Fibroblast of villous mesenchyme (primary cell): ENCODE data around the gene VPS39. TPM values are rescaled to one million over a fixed set of nuclear protein-coding genes. Genes with fewer than 3 reads are reported as not detected.

ENCODE experiments used
- DNase-seq: peaks from one replicate; pipeline ENCODE4 v3.0.0-alpha.2; 2010; ENCODE audit warnings: low read depth
- H3K4me3 ChIP-seq: 2 replicates; pipeline ENCODE4 v1.5.1; 2011; ENCODE audit warnings: low read depth, mild to moderate bottlenecking, low read length
- total RNA-seq: library from RNA; depleted of rRNA; stranded (reverse); fragments of >200 nt; gene quantifications from 2 replicates; pipeline ENCODE4 v1.2.3, GENCODE V29; 2012
- TF ChIP-seq, protein P1 (sequence below): IDR thresholded peaks from 2 replicates; pipeline ENCODE4 v1.5.1; 2012; ENCODE audit warnings: low read depth, mild to moderate bottlenecking, low read length; ENCODE audit not compliant: insufficient read depth

VPS39 gene
- total RNA-seq, 1 donor, result 70.4 TPM

DNA sequence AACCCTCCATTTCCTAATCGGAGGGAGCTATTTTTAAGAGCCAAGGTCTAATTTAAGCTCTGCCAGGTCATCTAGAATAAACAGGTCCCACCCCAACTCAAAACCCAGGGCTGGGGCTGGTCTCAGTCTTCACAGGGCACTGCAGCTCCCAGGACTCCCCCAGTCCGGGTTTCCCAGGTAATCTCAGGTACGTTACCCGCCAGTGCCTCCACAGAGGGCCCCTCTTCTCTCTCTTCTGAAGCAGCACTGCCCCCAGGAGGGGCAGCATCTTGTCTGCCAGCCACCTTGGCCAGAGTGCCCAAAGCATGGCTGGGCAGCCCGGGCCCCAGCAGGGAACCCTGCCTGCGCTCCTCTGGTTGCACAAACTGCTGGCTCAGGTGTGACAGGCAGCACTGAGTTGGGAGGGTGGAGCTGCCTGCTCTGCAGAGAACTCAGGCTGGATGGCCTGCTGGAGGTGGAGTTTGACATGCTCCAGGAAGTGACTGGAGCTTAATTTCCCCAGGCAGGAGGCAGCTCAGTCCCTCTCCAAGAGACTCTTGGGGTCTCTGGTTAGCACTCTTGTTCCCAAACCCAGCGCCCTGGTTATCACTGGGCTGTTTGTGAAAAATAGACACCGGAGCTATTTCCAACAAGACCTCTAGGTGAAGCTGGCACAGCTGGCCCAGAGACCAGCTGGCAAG is 51.7 kb downstream of the VPS39 start, which contains the start of gene PLA2G4F:
PLA2G4F (minus strand) TSS at position 394 of the 680 bp plus-strand sequence; CDS start at position 307, 87 bp downstream.
- TF ChIP-seq, protein P1, sequence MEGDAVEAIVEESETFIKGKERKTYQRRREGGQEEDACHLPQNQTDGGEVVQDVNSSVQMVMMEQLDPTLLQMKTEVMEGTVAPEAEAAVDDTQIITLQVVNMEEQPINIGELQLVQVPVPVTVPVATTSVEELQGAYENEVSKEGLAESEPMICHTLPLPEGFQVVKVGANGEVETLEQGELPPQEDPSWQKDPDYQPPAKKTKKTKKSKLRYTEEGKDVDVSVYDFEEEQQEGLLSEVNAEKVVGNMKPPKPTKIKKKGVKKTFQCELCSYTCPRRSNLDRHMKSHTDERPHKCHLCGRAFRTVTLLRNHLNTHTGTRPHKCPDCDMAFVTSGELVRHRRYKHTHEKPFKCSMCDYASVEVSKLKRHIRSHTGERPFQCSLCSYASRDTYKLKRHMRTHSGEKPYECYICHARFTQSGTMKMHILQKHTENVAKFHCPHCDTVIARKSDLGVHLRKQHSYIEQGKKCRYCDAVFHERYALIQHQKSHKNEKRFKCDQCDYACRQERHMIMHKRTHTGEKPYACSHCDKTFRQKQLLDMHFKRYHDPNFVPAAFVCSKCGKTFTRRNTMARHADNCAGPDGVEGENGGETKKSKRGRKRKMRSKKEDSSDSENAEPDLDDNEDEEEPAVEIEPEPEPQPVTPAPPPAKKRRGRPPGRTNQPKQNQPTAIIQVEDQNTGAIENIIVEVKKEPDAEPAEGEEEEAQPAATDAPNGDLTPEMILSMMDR, result no peak
- no peak within 1 kb of the TSS for H3K4me3 ChIP-seq
- DNase-seq, result no peak

DNA sequence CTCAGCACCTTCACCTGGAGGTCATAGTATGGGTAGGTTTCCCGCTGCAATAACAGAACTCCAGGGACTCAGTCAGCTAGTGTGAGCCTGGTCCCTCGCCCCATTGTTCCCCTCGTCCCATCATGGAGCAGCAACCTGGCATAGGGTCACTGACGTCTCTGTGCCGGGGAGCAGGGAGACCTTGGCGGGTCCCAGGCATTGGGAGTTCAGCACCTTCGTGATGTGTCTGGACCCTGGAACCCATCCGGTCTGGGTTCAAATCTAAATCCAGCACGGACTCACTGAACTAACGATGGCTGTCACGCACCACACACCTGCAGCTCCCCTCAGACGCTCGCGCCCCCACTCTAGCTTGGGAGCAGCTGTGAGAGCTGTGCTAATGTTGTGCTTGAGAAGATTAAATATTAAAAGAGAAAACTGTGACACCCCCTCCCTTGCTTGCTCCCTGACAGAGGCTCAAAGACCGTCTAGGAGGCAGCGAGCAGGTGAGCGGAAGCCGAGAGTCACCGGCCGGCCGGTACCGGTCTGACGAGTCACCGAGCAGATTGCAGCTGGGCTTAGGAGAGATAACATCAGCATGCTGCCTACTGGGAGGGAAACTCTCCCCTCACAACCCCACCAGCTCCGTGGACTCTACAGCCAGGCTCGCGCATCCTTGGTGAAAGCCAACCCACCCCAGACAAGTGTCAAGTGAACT is 52.4 kb downstream of the VPS39 start:
- TF ChIP-seq, protein P1, result no peak
- no peak overlapping the region for H3K4me3 ChIP-seq
- DNase-seq, result no peak

DNA sequence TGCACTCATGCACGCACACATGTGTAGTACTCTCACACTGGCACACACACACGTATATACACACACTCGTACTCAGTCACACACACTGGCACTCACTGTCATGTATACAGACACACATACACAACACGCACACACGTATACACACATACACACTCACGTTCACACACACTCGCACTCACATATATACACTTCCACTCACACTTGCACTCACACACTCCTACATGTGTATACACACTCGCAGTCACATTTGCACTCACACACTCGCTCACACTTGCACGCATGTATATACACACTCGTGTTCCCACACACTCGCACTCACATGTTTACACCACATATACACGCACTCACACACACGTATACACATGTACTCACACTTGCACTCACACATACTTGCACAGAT is 53.1 kb downstream of the VPS39 start:
- no peak for DNase-seq
- H3K4me3 ChIP-seq, result no peak overlapping the region
- TF ChIP-seq, protein P1, result no peak

DNA sequence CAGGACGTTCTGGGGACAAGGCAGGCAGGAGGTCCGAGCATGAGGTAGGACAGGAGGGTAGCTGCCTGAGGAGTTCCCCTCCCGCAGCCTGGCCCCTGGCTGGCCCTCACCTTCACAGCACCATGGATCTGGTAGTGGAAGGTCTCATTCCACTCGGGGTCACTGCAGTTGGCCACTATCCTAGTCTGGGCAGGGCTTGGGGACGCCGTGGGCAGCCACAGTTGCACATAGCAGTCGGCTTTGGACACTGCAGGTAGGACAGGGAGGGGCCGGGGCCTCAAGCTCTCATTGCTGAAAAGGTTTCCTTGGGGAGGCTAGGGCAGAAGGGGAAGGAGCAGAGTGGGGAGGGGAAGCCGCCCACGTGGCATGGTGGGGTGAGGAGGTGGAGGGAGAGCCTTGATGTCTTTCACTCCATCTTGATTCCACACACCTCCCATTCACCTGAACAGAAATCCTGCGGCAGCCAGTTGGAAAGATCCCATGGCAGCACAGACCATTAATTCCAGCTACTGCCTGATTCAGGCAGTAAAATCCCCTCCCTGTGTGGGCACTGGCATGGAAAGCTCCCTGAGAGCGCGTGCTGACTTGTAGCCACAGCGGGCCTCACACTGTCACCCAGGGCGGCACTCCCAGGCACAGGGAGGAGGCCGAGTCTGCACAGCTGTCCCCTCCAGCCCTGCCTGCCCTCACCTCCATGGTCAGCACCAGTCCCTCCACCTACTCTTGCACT is 53.7 kb downstream of the VPS39 start:
- TF ChIP-seq, protein P1, result no peak
- no peak for DNase-seq
- H3K4me3 ChIP-seq, result no peak overlapping the region

DNA sequence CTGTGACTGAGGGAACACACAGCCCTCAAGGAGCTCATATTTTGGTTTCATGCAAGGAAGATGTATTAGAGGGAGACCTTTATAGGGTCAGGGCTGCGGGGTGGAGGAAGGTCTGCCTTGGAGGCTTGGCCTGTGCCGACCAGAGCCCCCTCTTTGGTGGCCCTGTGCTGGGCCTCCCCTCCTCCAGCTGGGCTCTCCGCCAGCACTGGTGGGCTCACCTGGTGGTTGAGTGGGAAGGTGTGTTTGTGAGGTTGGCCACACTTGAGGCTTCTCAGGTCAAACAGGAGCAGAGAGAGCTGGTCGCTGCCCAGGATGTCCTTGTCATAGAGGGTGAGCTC is 54.3 kb downstream of the VPS39 start:
- DNase-seq, result no peak
- TF ChIP-seq, protein P1, result no peak
- H3K4me3 ChIP-seq, result no peak overlapping the region

DNA sequence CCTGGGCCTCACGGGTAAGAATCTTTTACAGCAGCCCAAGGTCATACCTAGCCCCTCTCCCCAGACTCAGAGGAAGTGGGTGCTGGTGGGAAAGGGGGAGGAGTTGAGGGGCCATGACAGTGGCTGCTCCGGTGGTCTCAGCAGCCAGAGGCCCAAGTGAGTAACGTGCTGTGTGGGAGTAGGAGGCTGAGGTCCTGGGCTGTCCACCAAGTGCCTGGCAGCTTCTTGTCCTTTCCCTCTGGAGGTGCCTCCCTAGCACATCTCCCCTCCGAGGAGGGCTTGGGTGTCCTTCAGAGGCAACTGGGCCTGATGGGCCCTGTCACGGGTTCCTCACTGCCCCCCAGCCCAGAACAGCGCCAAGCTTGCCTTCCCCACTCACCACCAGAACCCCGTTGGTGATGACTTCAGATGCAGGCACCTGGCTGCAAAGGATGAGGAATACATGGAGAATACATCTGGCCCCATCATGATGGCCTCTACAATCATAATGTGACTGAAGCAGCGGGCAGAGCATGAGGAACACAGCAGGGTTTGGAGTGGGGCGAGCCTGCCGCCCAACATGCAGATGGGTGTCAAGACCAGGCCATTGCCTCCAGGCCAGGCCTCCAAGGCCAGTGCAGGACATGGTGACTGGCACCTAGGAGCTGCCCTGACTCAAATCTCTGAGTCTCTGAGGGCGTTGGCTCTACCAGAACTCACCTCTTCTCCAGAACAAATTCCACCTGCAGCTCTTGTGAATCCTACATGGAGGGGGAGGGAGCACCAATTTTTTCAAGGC is 55.0 kb downstream of the VPS39 start:
- DNase-seq, result no peak
- TF ChIP-seq, protein P1, result no peak
- H3K4me3 ChIP-seq, result no peak overlapping the region
